Measurements from ENCODE around the gene DUS2.

GRCh38 chr16:67982011-67982696 is 40.9 kb upstream of the DUS2 start:
- no peak for TF ChIP-seq CTCF (IDR thresholded peaks at IDR 0.05)
- TF ChIP-seq POLR2A (IDR thresholded peaks at IDR 0.05): no peak
- no peak for TF ChIP-seq POLR2AphosphoS5 (IDR thresholded peaks at IDR 0.05)
- TF ChIP-seq EP300 (IDR thresholded peaks at IDR 0.05): no peak

All from gastroesophageal sphincter (tissue), 3 donors.